HepG2 (cell line): ENCODE results near the gene ZNF644. TPM values are rescaled to one million over a fixed set of nuclear protein-coding genes. Genes with fewer than 3 reads are reported as not detected.

Source experiments
- ATRX ChIP-seq: sonication (generic); formaldehyde crosslinking; IDR thresholded peaks from 2 replicates; pipeline ENCODE4 v1.4.0; 2020; ENCODE audit warnings: missing genetic modification reagents, borderline replicate concordance
- CBX5 ChIP-seq: sonication (generic); formaldehyde crosslinking; IDR thresholded peaks from 2 replicates; pipeline ENCODE4 v1.4.0; 2020; ENCODE audit warnings: missing genetic modification reagents, borderline replicate concordance
- CC2D1A ChIP-seq: sonication (generic); formaldehyde crosslinking; IDR thresholded peaks from 2 replicates; pipeline ENCODE4 v1.8.1; 2023; ENCODE audit warnings: mild to moderate bottlenecking, missing genetic modification reagents
- CREB1 ChIP-seq, 2 experiments: fragments of 450-650 bp in 1 of 2; IDR thresholded peaks; 2 replicates each; pipeline ENCODE4 v1.6.1; 2016 to 2017; ENCODE audit warnings: control low read depth in 1 of 2, mild to moderate bottlenecking in 1 of 2, missing compliant biosample characterization in 1 of 2, missing genetic modification characterization in 1 of 2
- MBNL3 ChIP-seq: fragments of 250-450 bp; sonication (Bioruptor Pico); conservative IDR thresholded peaks from 2 replicates; pipeline ENCODE4 v1.8.0; 2022; ENCODE audit warnings: mild to moderate bottlenecking, inconsistent platforms
- MIER3 ChIP-seq: IDR thresholded peaks from 2 replicates; pipeline ENCODE4 v1.6.1; 2016; ENCODE audit warnings: missing compliant biosample characterization, borderline replicate concordance
- NCOA1 ChIP-seq: sonication (generic); formaldehyde crosslinking; IDR thresholded peaks from 2 replicates; pipeline ENCODE4 v1.9.0; 2021; ENCODE audit warnings: missing genetic modification reagents
- SAFB2 ChIP-seq: sonication (generic); formaldehyde crosslinking; IDR thresholded peaks from 2 replicates; pipeline ENCODE4 v1.5.1; 2020; ENCODE audit warnings: missing genetic modification reagents, low read depth, mild to moderate bottlenecking, borderline replicate concordance
- SAP130 ChIP-seq: IDR thresholded peaks from 2 replicates; pipeline ENCODE4 v1.6.1; 2016; ENCODE audit warnings: low read depth
- U2AF1 ChIP-seq: fragments of 200-400 bp; formaldehyde crosslinking; optimal IDR thresholded peaks from 2 replicates; pipeline ENCODE3; 2017; ENCODE audit warnings: mild to moderate bottlenecking, low read depth, low read length
- ZFP1 ChIP-seq: IDR thresholded peaks from 2 replicates; pipeline ENCODE4 v1.6.1; 2016
- ZNF20 ChIP-seq: sonication (generic); formaldehyde crosslinking; IDR thresholded peaks from 2 replicates; pipeline ENCODE4 v1.4.0; 2020; ENCODE audit warnings: mild to moderate bottlenecking, moderate library complexity, missing genetic modification reagents
- ZNF354B ChIP-seq: sonication (generic); formaldehyde crosslinking; IDR thresholded peaks from 2 replicates; pipeline ENCODE4 v1.8.0; 2022; ENCODE audit warnings: mild to moderate bottlenecking, missing genetic modification reagents
- ZNF501 ChIP-seq: sonication (generic); formaldehyde crosslinking; IDR thresholded peaks from 2 replicates; pipeline ENCODE4 v1.5.1; 2020; ENCODE audit warnings: mild to moderate bottlenecking, moderate library complexity, missing genetic modification reagents
- ZNF614 ChIP-seq: IDR thresholded peaks from 2 replicates; pipeline ENCODE4 v1.6.1; 2018; ENCODE audit warnings: missing biosample characterization, missing genetic modification reagents, inconsistent platforms, borderline replicate concordance
- ZSCAN22 ChIP-seq: sonication (generic); formaldehyde crosslinking; IDR thresholded peaks from 2 replicates; pipeline ENCODE4 v1.4.0; 2020; ENCODE audit warnings: mild to moderate bottlenecking, missing genetic modification reagents
- polyA plus RNA-seq, 8 experiments: library from polyadenylated mRNA; depleted of rRNA in 3 of 8; stranded (reverse) in 7 of 8; unstranded in 1 of 8; fragments of >200 nt; fragmentation: Illumina TruSeq in 4 of 8; extraction: Trizol in 4 of 8; gene quantifications; 2 replicates each; pipeline versions ENCODE4 v1.2.1 to v1.2.3, GENCODE V29; 2011 to 2016; ENCODE audit warnings: low read depth in 4 of 8, missing spikeins in 1 of 8, mixed read lengths in 1 of 8; ENCODE audit not compliant: insufficient read depth in 1 of 8
- total RNA-seq, 5 experiments: library from RNA; depleted of rRNA; stranded (reverse); fragments of >200 nt; fragmentation: Illumina TruSeq; extraction: Trizol; gene quantifications; 2 replicates each; pipeline ENCODE4 v1.2.3, GENCODE V29; 2016; ENCODE audit warnings: low read depth in 1 of 5
- TF ChIP-seq, protein P1 (sequence below): sonication (generic); formaldehyde crosslinking; IDR thresholded peaks from 2 replicates; pipeline ENCODE4 v1.4.0; 2020; ENCODE audit warnings: missing genetic modification reagents
- TF ChIP-seq, protein P2 (sequence below): sonication (generic); formaldehyde crosslinking; IDR thresholded peaks from 2 replicates; pipeline ENCODE4 v1.4.0; 2020; ENCODE audit warnings: missing genetic modification reagents, borderline replicate concordance
- TF ChIP-seq, protein P3 (sequence below): sonication (generic); formaldehyde crosslinking; IDR thresholded peaks from 2 replicates; pipeline ENCODE4 v1.4.0; 2020; ENCODE audit warnings: mild to moderate bottlenecking, missing genetic modification reagents
- TF ChIP-seq, protein P4 (sequence below): IDR thresholded peaks from 2 replicates; pipeline ENCODE4 v1.6.1; 2016; ENCODE audit warnings: missing biosample characterization, missing genetic modification reagents, low read depth
- TF ChIP-seq, protein P5 (sequence below): sonication (generic); formaldehyde crosslinking; IDR thresholded peaks from 2 replicates; pipeline ENCODE4 v1.4.0; 2020; ENCODE audit warnings: missing genetic modification reagents

ZNF644 gene
- total and polyA plus RNA-seq, 2 of the 13 experiments (the other 11 are each of a cell fraction or from before 2014, with no cell fraction given): 17.7 to 51.7 TPM

DNA sequence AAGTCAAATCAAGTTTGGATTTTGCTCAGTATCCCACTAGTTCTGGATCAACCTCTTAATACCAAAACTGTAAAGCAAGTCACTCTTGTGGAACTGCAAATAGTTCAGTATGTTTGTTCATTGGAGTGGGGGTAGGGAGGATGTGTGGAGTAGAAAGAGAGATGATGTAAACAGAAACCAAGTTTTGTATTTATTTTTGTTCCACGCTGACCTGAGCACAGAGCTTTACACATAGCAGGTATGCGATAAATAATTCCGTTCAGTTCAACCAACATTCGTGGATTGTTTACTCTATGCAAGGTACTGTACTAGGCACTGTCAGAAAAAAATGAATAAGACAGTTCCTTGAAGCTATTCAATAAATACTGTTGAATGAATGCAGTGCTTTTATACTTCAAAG lies 4.5 kb upstream of the ZNF644 start (continued):
- TF ChIP-seq ZNF614 (CRISPR knock-in tag) (0 out of 2 replicates have a peak, but pooled peaks have one; percentile 26), ZSCAN22 (CRISPR knock-in tag) (no peak), MBNL3 (no peak), CBX5 (no peak), ATRX (CRISPR knock-in tag) (no peak), CREB1 (IDR thresholded peaks at IDR 0.05) (no peak), CREB1 (CRISPR knock-in tag; IDR thresholded peaks at IDR 0.05) (no peak; the same call in 1 of the 2 replicates), MIER3 (CRISPR knock-in tag) (no peak; the same call in 1 of the 2 replicates), ZNF501 (CRISPR knock-in tag) (no peak), CC2D1A (CRISPR knock-in tag) (no peak), ZFP1 (CRISPR knock-in tag) (no peak), SAFB2 (CRISPR knock-in tag) (no peak), SAP130 (peak; percentile 33; the same call in 1 of the 2 replicates), ZNF20 (CRISPR knock-in tag) (no peak), U2AF1 (no peak), NCOA1 (no peak), ZNF354B (no peak)
- TF ChIP-seq, protein P1, sequence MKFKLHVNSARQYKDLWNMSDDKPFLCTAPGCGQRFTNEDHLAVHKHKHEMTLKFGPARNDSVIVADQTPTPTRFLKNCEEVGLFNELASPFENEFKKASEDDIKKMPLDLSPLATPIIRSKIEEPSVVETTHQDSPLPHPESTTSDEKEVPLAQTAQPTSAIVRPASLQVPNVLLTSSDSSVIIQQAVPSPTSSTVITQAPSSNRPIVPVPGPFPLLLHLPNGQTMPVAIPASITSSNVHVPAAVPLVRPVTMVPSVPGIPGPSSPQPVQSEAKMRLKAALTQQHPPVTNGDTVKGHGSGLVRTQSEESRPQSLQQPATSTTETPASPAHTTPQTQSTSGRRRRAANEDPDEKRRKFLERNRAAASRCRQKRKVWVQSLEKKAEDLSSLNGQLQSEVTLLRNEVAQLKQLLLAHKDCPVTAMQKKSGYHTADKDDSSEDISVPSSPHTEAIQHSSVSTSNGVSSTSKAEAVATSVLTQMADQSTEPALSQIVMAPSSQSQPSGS: peak; percentile 31; the same call in 1 of the 2 replicates
- TF ChIP-seq, protein P2, sequence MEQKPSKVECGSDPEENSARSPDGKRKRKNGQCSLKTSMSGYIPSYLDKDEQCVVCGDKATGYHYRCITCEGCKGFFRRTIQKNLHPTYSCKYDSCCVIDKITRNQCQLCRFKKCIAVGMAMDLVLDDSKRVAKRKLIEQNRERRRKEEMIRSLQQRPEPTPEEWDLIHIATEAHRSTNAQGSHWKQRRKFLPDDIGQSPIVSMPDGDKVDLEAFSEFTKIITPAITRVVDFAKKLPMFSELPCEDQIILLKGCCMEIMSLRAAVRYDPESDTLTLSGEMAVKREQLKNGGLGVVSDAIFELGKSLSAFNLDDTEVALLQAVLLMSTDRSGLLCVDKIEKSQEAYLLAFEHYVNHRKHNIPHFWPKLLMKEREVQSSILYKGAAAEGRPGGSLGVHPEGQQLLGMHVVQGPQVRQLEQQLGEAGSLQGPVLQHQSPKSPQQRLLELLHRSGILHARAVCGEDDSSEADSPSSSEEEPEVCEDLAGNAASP (CRISPR knock-in tag): no peak
- TF ChIP-seq, protein P3, sequence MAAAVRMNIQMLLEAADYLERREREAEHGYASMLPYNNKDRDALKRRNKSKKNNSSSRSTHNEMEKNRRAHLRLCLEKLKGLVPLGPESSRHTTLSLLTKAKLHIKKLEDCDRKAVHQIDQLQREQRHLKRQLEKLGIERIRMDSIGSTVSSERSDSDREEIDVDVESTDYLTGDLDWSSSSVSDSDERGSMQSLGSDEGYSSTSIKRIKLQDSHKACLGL: no peak
- TF ChIP-seq, protein P4, sequence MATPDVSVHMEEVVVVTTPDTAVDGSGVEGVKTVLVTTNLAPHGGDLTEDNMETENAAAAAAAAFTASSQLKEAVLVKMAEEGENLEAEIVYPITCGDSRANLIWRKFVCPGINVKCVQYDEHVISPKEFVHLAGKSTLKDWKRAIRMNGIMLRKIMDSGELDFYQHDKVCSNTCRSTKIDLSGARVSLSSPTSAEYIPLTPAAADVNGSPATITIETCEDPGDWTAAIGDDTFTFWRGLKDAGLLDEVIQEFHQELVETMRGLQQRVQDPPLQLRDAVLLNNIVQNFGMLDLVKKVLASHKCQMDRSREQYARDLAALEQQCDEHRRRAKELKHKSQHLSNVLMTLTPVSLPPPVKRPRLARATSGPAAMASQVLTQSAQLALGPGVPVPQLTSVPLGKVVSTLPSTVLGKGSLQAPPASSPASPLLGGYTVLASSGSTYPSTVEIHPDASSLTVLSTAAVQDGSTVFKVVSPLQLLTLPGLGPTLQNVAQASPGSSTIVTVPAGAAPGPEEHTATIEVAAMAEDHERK (CRISPR knock-in tag): no peak
- TF ChIP-seq, protein P5, sequence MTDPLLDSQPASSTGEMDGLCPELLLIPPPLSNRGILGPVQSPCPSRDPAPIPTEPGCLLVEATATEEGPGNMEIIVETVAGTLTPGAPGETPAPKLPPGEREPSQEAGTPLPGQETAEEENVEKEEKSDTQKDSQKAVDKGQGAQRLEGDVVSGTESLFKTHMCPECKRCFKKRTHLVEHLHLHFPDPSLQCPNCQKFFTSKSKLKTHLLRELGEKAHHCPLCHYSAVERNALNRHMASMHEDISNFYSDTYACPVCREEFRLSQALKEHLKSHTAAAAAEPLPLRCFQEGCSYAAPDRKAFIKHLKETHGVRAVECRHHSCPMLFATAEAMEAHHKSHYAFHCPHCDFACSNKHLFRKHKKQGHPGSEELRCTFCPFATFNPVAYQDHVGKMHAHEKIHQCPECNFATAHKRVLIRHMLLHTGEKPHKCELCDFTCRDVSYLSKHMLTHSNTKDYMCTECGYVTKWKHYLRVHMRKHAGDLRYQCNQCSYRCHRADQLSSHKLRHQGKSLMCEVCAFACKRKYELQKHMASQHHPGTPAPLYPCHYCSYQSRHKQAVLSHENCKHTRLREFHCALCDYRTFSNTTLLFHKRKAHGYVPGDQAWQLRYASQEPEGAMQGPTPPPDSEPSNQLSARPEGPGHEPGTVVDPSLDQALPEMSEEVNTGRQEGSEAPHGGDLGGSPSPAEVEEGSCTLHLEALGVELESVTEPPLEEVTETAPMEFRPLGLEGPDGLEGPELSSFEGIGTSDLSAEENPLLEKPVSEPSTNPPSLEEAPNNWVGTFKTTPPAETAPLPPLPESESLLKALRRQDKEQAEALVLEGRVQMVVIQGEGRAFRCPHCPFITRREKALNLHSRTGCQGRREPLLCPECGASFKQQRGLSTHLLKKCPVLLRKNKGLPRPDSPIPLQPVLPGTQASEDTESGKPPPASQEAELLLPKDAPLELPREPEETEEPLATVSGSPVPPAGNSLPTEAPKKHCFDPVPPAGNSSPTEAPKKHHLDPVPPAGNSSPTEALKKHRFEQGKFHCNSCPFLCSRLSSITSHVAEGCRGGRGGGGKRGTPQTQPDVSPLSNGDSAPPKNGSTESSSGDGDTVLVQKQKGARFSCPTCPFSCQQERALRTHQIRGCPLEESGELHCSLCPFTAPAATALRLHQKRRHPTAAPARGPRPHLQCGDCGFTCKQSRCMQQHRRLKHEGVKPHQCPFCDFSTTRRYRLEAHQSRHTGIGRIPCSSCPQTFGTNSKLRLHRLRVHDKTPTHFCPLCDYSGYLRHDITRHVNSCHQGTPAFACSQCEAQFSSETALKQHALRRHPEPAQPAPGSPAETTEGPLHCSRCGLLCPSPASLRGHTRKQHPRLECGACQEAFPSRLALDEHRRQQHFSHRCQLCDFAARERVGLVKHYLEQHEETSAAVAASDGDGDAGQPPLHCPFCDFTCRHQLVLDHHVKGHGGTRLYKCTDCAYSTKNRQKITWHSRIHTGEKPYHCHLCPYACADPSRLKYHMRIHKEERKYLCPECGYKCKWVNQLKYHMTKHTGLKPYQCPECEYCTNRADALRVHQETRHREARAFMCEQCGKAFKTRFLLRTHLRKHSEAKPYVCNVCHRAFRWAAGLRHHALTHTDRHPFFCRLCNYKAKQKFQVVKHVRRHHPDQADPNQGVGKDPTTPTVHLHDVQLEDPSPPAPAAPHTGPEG (CRISPR knock-in tag): no peak
